Aorta (tissue), 5 donors: ENCODE results near the gene CLEC16A. TPM values are rescaled to one million over a fixed set of nuclear protein-coding genes. Genes with fewer than 3 reads are reported as not detected.

Experiments used
- ATAC-seq: fragments of 200-7000 bp; cut with Tn5 transposase; one replicate; pipeline ENCODE4 v1.9.1; 2022; ENCODE audit warnings: moderate library complexity; ENCODE audit not compliant: low FRiP score
- DNase-seq, 2 donors: peaks; one replicate each; pipeline ENCODE4 v3.0.0-alpha.2; 2020
- H3K27ac ChIP-seq, 2 donors: one replicate each; pipeline ENCODE4 v1.5.1; 2013; ENCODE audit warnings: low read length in 2 of 2, mild to moderate bottlenecking in 2 of 2, moderate library complexity in 2 of 2, control low read depth in 1 of 2, inconsistent platforms in 1 of 2, low read depth in 1 of 2
- H3K27me3 ChIP-seq, 2 donors: one replicate each; pipeline ENCODE4 v1.6.1; 2013; ENCODE audit warnings: control low read depth in 1 of 2, low read length in 1 of 2, mild to moderate bottlenecking in 1 of 2, moderate library complexity in 1 of 2; ENCODE audit not compliant: insufficient read depth in 2 of 2, control insufficient read depth in 1 of 2
- H3K36me3 ChIP-seq, 2 donors: one replicate each; pipeline ENCODE4 v1.6.1; 2013; ENCODE audit warnings: control low read depth in 1 of 2, low read length in 1 of 2, mild to moderate bottlenecking in 1 of 2; ENCODE audit not compliant: insufficient read depth in 2 of 2, control insufficient read depth in 1 of 2
- H3K4me1 ChIP-seq, 2 donors: one replicate each; pipeline ENCODE4 v1.6.1; 2013; ENCODE audit warnings: low read length in 2 of 2, control low read depth in 1 of 2, mild to moderate bottlenecking in 1 of 2, moderate library complexity in 1 of 2; ENCODE audit not compliant: insufficient read depth in 2 of 2, control insufficient read depth in 1 of 2
- H3K4me3 ChIP-seq, 2 donors: one replicate each; pipeline ENCODE4 v1.5.1; 2013; ENCODE audit warnings: low read length in 2 of 2, control low read depth in 1 of 2, mild to moderate bottlenecking in 1 of 2
- H3K9me3 ChIP-seq: one replicate; pipeline ENCODE4 v1.6.1; 2013; ENCODE audit warnings: mild to moderate bottlenecking, low read length; ENCODE audit not compliant: control insufficient read depth
- WGBS, 2 donors: extraction: QIAGEN DNeasy Blood & Tissue Kit; methylation state at CpG; one replicate each; pipeline ENCODE4 v1.1.7; 2013; 5-methylcytosine and 5-hydroxymethylcytosine counted together
- intact Hi-C, 2 donors: fragments of 100-400 bp; cut with DNase I; formaldehyde crosslinking; loops; one replicate each; pipeline versions ENCODE4 v1.14.2 to v1.15.0; 2022
- polyA plus RNA-seq, 2 donors: library from polyadenylated mRNA; stranded (reverse); fragments of 200-250 nt; gene quantifications; one replicate each; pipeline ENCODE4 v1.2.3, GENCODE V29; 2013
- total RNA-seq, 2 donors: library from RNA; stranded (reverse); fragmentation: NEBNext Ultra II Directional; extraction: Animal tissue kit (Norgen Biotek cat#: 25700); gene quantifications; one replicate each; pipeline ENCODE4 v1.2.1, GENCODE V29; 2021
- donor health status: healthy with polysubstance abuse.
- donor health status: Bipolar disorder and iron deficiency.
- donor health status: DM: no; HTN: no; CAD: no.
- donor health status: DM: no; HTN: no; CAD: no.
- donor health status: DM: yes; HTN: yes; CAD: no.

CLEC16A gene
- total and polyA plus RNA-seq, 4 donors, result 5.9 to 28.8 (median 19.0) TPM

GRCh38 chr16:11046382-11046931, 102.1 kb downstream of the CLEC16A start:
- DNase-seq (no peak), ATAC-seq (no peak)
- no peaks in the 10 kb centered on the region for H3K9me3 ChIP-seq
- peaks cover 0 to 5% of the 10 kb centered on the region in 2 donors for H3K36me3 ChIP-seq
- H3K27ac ChIP-seq, result no peak overlapping the region
- no peaks in the 10 kb centered on the region for H3K4me1 ChIP-seq
- intact Hi-C loops, result no loop called here
- H3K4me3 ChIP-seq, result no peak overlapping the region
- no peaks in the 10 kb centered on the region for H3K27me3 ChIP-seq
- 78 to 80% methylated on average over 5 of the region's 5 CpGs for WGBS, 2 donors

GRCh38 chr16:11047057-11047456, 102.7 kb downstream of the CLEC16A start:
- no peak overlapping the region for H3K4me3 ChIP-seq
- no peak for ATAC-seq
- no peak overlapping the region for H3K27ac ChIP-seq
- no peaks in the 10 kb centered on the region for H3K4me1 ChIP-seq
- H3K36me3 ChIP-seq, result peaks cover 0 to 5% of the 10 kb centered on the region in 2 donors
- intact Hi-C loops, result no loop called here
- DNase-seq, result no peak
- no peaks in the 10 kb centered on the region for H3K9me3 ChIP-seq
- 72 to 87% methylated on average over 4 of the region's 4 CpGs for WGBS, 2 donors
- H3K27me3 ChIP-seq, result no peaks in the 10 kb centered on the region

- 90 to 93% methylated on average over 21 of the region's 21 CpGs for WGBS, 2 donors
- no peaks in the 10 kb centered on the region for H3K27me3 ChIP-seq
- H3K9me3 ChIP-seq, result no peaks in the 10 kb centered on the region
- no peak overlapping the region for H3K27ac ChIP-seq
- no peak for ATAC-seq
- no peaks in the 10 kb centered on the region for H3K4me1 ChIP-seq
- no peak for DNase-seq
- intact Hi-C loops, result no loop called here
- no peak overlapping the region for H3K4me3 ChIP-seq
- peaks cover 2% of the 10 kb centered on the region in 2 donors for H3K36me3 ChIP-seq
Measured at GRCh38 chr16:11047939-11048800, 103.8 kb downstream of the CLEC16A start.

GRCh38 chr16:11049396-11050059, 105.2 kb downstream of the CLEC16A start:
- Histone ChIP-seq H3K36me3 (peaks cover 2% of the 10 kb centered on the region in 2 donors), H3K27me3 (no peaks in the 10 kb centered on the region), H3K27ac (no peak overlapping the region), H3K9me3 (no peaks in the 10 kb centered on the region), H3K4me1 (no peaks in the 10 kb centered on the region), H3K4me3 (no peak overlapping the region)
- intact Hi-C loops, result no loop called here
- DNase-seq, result no peak
- 71 to 95% methylated on average over 3 of the region's 3 CpGs for WGBS, 2 donors
- ATAC-seq, result no peak

GRCh38 chr16:11050536-11050935, 106.2 kb downstream of the CLEC16A start:
- no peak for DNase-seq
- Histone ChIP-seq H3K9me3 (no peaks in the 10 kb centered on the region), H3K27ac (no peak overlapping the region), H3K4me1 (no peaks in the 10 kb centered on the region), H3K36me3 (peaks cover 2% of the 10 kb centered on the region in 2 donors), H3K27me3 (no peaks in the 10 kb centered on the region), H3K4me3 (no peak overlapping the region)
- WGBS, 2 donors, result 93 to 95% methylated on average over 7 of the region's 7 CpGs
- intact Hi-C loops, result no loop called here
- no peak for ATAC-seq

GRCh38 chr16:11050944-11051343, 106.6 kb downstream of the CLEC16A start:
- ATAC-seq (no peak), DNase-seq (no peak)
- intact Hi-C loops, result no loop called here
- Histone ChIP-seq H3K9me3 (no peaks in the 10 kb centered on the region), H3K27me3 (no peaks in the 10 kb centered on the region), H3K4me1 (peaks cover 0 to 1% of the 10 kb centered on the region in 2 donors), H3K36me3 (peaks cover 2% of the 10 kb centered on the region in 2 donors), H3K27ac (no peak overlapping the region), H3K4me3 (no peak overlapping the region)
- WGBS, 2 donors, result 91 to 95% methylated on average over 7 of the region's 7 CpGs

- H3K27ac ChIP-seq, result no peak overlapping the region
- intact Hi-C loops, result no loop called here
- no peak overlapping the region for H3K4me3 ChIP-seq
- ATAC-seq (no peak), DNase-seq (no peak)
- WGBS, 2 donors, result 94 to 97% methylated on average over 11 of the region's 11 CpGs
- H3K36me3 ChIP-seq, result peaks cover 1 to 2% of the 10 kb centered on the region in 2 donors
- peaks cover 0 to 2% of the 10 kb centered on the region in 2 donors for H3K4me1 ChIP-seq
- no peaks in the 10 kb centered on the region for H3K9me3 ChIP-seq
- no peaks in the 10 kb centered on the region for H3K27me3 ChIP-seq
Measured at GRCh38 chr16:11051430-11051829, 107.1 kb downstream of the CLEC16A start.

GRCh38 chr16:11051879-11052808, 107.8 kb downstream of the CLEC16A start:
- 88 to 89% methylated on average over 17 of the region's 17 CpGs for WGBS, 2 donors
- H3K4me1 ChIP-seq, result peaks cover 0 to 2% of the 10 kb centered on the region in 2 donors
- no peak overlapping the region for H3K4me3 ChIP-seq
- DNase-seq (no peak), ATAC-seq (no peak)
- H3K27me3 ChIP-seq, result no peaks in the 10 kb centered on the region
- no peak overlapping the region for H3K27ac ChIP-seq
- no peaks in the 10 kb centered on the region for H3K9me3 ChIP-seq
- peaks cover 0 to 2% of the 10 kb centered on the region in 2 donors for H3K36me3 ChIP-seq
- intact Hi-C loops, result no loop called here
